Kidney (tissue), 14 donors: ENCODE measurements around the gene HUS1B. TPM values are rescaled to one million over a fixed set of nuclear protein-coding genes. Genes with fewer than 3 reads are reported as not detected.

Experiments
- DNase-seq, 5 donors: peaks; one replicate each; pipeline ENCODE4 v3.0.0-alpha.2; 2013 to 2020
- FAIRE-seq: peaks from 2 replicates; lab custom pipeline; 2012; peaks lifted over from hg19 to GRCh38; lab: Jason Lieb, UNC
- H3K27ac ChIP-seq, 2 donors: one replicate each; pipeline ENCODE4 v1.7.0; 2013; ENCODE audit warnings: low read depth in 2 of 2, low read length in 2 of 2, inconsistent platforms in 1 of 2
- H3K27me3 ChIP-seq: one replicate; pipeline ENCODE4 v1.7.1; 2013; ENCODE audit warnings: low read length, inconsistent platforms; ENCODE audit not compliant: control insufficient read depth, insufficient read depth
- H3K36me3 ChIP-seq, 3 donors: one replicate each; pipeline versions ENCODE4 v1.7.0 to v1.7.1; 2013; ENCODE audit warnings: low read length in 3 of 3, control low read depth in 1 of 3, inconsistent platforms in 1 of 3; ENCODE audit not compliant: insufficient read depth in 3 of 3, control insufficient read depth in 2 of 3
- H3K4me1 ChIP-seq, 3 donors: one replicate each; pipeline versions ENCODE4 v1.7.0 to v1.7.1; 2013; ENCODE audit warnings: low read length in 3 of 3, inconsistent platforms in 1 of 3, low read depth in 1 of 3; ENCODE audit not compliant: control insufficient read depth in 2 of 3, insufficient read depth in 2 of 3
- H3K4me3 ChIP-seq, 3 donors: one replicate each; pipeline versions ENCODE4 v1.7.0 to v1.8.1; 2013; ENCODE audit warnings: low read length in 3 of 3, control low read depth in 1 of 3, inconsistent platforms in 1 of 3
- H3K9ac ChIP-seq, 3 donors: one replicate each; pipeline versions ENCODE4 v1.7.0 to v1.7.1; 2013; ENCODE audit warnings: low read length in 3 of 3, control low read depth in 1 of 3, inconsistent platforms in 1 of 3
- H3K9me3 ChIP-seq, 3 donors: one replicate each; pipeline versions ENCODE4 v1.7.0 to v1.7.1; 2013; ENCODE audit warnings: low read length in 3 of 3, control low read depth in 1 of 3, inconsistent platforms in 1 of 3; ENCODE audit not compliant: control insufficient read depth in 2 of 3, insufficient read depth in 1 of 3
- intact Hi-C: fragments of 100-400 bp; cut with DNase I; formaldehyde crosslinking; loops from one replicate; pipeline ENCODE4 v1.11.1; 2022
- polyA plus RNA-seq: library from polyadenylated mRNA; stranded (reverse); fragments of 350-450 nt; fragmentation: Illumina TruSeq; extraction: RNeasy Lipid Tissue Mini Kit (QIAGEN cat#74804); gene quantifications from one replicate; pipeline ENCODE4 v1.2.3, GENCODE V29; 2014; ENCODE audit warnings: low read depth, low replicate concordance; ENCODE audit not compliant: insufficient read depth
- total RNA-seq: library from RNA; stranded (reverse); fragmentation: NEBNext Ultra II Directional; extraction: Animal tissue kit (Norgen Biotek cat#: 25700); gene quantifications from one replicate; pipeline ENCODE4 v1.2.1, GENCODE V29; 2021
- TF ChIP-seq, protein P1 (sequence below): IDR thresholded peaks from 3 replicates; pipeline ENCODE4 v1.5.1; 2012; ENCODE audit warnings: mild to moderate bottlenecking, moderate library complexity, borderline replicate concordance; ENCODE audit not compliant: insufficient read depth; ENCODE audit errors: extremely low read depth
- donor health status: control.
- donor health status: control.
- donor health status: control.
- donor health status: control.
- donor health status: control.
- donor health status: DM: yes; HTN: yes; CAD: no.
- donor health status: Normal renal cell carcinoma (clear cell type).

Gene HUS1B
- total and polyA plus RNA-seq, 2 donors from 2014 or later = 1.2 TPM; not detected in 1

- H3K9me3 ChIP-seq = no peaks in the 10 kb centered on the region
- H3K4me1 ChIP-seq = no peaks in the 10 kb centered on the region
- no peak for DNase-seq
- no peak overlapping the region for H3K9ac ChIP-seq
- H3K27me3 ChIP-seq = no peaks in the 10 kb centered on the region
- TF ChIP-seq, protein P1, sequence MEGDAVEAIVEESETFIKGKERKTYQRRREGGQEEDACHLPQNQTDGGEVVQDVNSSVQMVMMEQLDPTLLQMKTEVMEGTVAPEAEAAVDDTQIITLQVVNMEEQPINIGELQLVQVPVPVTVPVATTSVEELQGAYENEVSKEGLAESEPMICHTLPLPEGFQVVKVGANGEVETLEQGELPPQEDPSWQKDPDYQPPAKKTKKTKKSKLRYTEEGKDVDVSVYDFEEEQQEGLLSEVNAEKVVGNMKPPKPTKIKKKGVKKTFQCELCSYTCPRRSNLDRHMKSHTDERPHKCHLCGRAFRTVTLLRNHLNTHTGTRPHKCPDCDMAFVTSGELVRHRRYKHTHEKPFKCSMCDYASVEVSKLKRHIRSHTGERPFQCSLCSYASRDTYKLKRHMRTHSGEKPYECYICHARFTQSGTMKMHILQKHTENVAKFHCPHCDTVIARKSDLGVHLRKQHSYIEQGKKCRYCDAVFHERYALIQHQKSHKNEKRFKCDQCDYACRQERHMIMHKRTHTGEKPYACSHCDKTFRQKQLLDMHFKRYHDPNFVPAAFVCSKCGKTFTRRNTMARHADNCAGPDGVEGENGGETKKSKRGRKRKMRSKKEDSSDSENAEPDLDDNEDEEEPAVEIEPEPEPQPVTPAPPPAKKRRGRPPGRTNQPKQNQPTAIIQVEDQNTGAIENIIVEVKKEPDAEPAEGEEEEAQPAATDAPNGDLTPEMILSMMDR = no peak
- H3K4me3 ChIP-seq = no peak overlapping the region
- no peak overlapping the region for H3K27ac ChIP-seq
- no peak for FAIRE-seq
- intact Hi-C loops = no loop called here
- H3K36me3 ChIP-seq = peaks cover 0 to 2% (median 2%) of the 10 kb centered on the region in 3 donors
Measured at GRCh38 chr6:611928-612327, 45.0 kb downstream of the HUS1B start.

GRCh38 chr6:610882-611281, 46.0 kb downstream of the HUS1B start:
- no peak overlapping the region for H3K27ac ChIP-seq
- no peak overlapping the region for H3K4me3 ChIP-seq
- H3K4me1 ChIP-seq = no peaks in the 10 kb centered on the region
- H3K36me3 ChIP-seq = peaks cover 0 to 7% (median 6%) of the 10 kb centered on the region in 3 donors
- DNase-seq (no peak), FAIRE-seq (no peak)
- no peak overlapping the region for H3K9ac ChIP-seq
- H3K9me3 ChIP-seq = no peaks in the 10 kb centered on the region
- intact Hi-C loops = no loop called here
- TF ChIP-seq, protein P1 = no peak
- H3K27me3 ChIP-seq = no peaks in the 10 kb centered on the region

DNA sequence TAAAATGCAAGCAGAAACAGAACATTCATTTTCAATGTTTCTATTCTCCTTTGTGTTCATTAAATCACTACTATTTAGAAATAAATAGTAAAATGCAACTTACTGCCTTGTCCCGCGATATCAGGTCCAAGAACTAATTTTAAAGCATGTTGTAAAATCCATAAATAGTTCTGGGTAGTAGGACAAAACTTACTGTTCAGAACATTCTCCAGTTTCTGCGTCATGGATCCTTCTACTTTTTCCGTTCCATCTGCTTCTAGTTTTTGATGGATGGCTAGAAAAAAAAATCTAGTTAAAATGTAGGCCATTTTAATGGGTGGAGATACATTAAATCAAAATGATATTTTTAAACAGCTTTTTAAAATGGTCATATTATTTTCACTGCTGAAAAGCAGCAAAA, 47.0 kb downstream of the HUS1B start:
- TF ChIP-seq, protein P1 = no peak
- Histone ChIP-seq H3K27me3 (no peaks in the 10 kb centered on the region), H3K4me1 (no peaks in the 10 kb centered on the region), H3K4me3 (no peak overlapping the region), H3K9me3 (no peaks in the 10 kb centered on the region), H3K9ac (no peak overlapping the region), H3K36me3 (peaks cover 0 to 7% (median 6%) of the 10 kb centered on the region in 3 donors), H3K27ac (no peak overlapping the region)
- no peak for DNase-seq
- no peak for FAIRE-seq
- intact Hi-C loops = no loop called here

GRCh38 chr6:606829-607379, 50.0 kb downstream of the HUS1B start:
- no peaks in the 10 kb centered on the region for H3K9me3 ChIP-seq
- no peak for FAIRE-seq
- H3K9ac ChIP-seq = no peak overlapping the region
- TF ChIP-seq, protein P1 = no peak
- intact Hi-C loops = no loop called here
- no peaks in the 10 kb centered on the region for H3K4me1 ChIP-seq
- H3K4me3 ChIP-seq = no peak overlapping the region
- no peak for DNase-seq
- H3K27ac ChIP-seq = no peak overlapping the region
- H3K27me3 ChIP-seq = no peaks in the 10 kb centered on the region
- H3K36me3 ChIP-seq = peaks cover 0 to 7% (median 5%) of the 10 kb centered on the region in 3 donors
